ENCODE measurements around the gene FAM47E. TPM values are rescaled to one million over a fixed set of nuclear protein-coding genes. Genes with fewer than 3 reads are reported as not detected.

FAM47E gene
- total RNA-seq, 3 donors from 2014 or later (not counting 1 experiment from before 2014, with no cell fraction given), result 0.21 to 0.85 TPM; not detected in 1

GRCh38 chr4:76270244-76271175 is 19.0 kb downstream of the FAM47E start:
- TF ChIP-seq, protein P1, sequence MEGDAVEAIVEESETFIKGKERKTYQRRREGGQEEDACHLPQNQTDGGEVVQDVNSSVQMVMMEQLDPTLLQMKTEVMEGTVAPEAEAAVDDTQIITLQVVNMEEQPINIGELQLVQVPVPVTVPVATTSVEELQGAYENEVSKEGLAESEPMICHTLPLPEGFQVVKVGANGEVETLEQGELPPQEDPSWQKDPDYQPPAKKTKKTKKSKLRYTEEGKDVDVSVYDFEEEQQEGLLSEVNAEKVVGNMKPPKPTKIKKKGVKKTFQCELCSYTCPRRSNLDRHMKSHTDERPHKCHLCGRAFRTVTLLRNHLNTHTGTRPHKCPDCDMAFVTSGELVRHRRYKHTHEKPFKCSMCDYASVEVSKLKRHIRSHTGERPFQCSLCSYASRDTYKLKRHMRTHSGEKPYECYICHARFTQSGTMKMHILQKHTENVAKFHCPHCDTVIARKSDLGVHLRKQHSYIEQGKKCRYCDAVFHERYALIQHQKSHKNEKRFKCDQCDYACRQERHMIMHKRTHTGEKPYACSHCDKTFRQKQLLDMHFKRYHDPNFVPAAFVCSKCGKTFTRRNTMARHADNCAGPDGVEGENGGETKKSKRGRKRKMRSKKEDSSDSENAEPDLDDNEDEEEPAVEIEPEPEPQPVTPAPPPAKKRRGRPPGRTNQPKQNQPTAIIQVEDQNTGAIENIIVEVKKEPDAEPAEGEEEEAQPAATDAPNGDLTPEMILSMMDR (IDR thresholded peaks at IDR 0.05), result no peak
- no peak overlapping the region for H3K27ac Mint-ChIP-seq
- no peaks in the 10 kb centered on the region for H3K9me3 ChIP-seq (ENCODE audit: control insufficient read depth, insufficient read depth, low read length)
- H3K27me3 Mint-ChIP-seq (ENCODE audit: low read depth in 2 of 2), result peaks cover 36 to 42% of the 10 kb centered on the region in 2 donors
- H3K27ac ChIP-seq (ENCODE audit: low read length), result no peak overlapping the region
- intact Hi-C loops (cut with micrococcal nuclease), result no loop called here
- no peak overlapping the region for H3K4me3 Mint-ChIP-seq
- H3K9me3 Mint-ChIP-seq, result no peaks in the 10 kb centered on the region
- H3K36me3 ChIP-seq (ENCODE audit: control insufficient read depth, insufficient read depth, low read length), result no peaks in the 10 kb centered on the region
- no peaks in the 10 kb centered on the region for H3K36me3 Mint-ChIP-seq
- H3K4me1 Mint-ChIP-seq, result peaks cover 0 to 6% of the 10 kb centered on the region in 2 donors
- no peak for DNase-seq
- H3K27me3 ChIP-seq (ENCODE audit: control insufficient read depth, insufficient read depth, low read length), result peaks cover 6% of the 10 kb centered on the region
- 92% methylated on average over 11 of the region's 11 CpGs for WGBS (ENCODE audit: insufficient coverage)
- ATAC-seq, result no peak
- H3K4me3 ChIP-seq (ENCODE audit: low read length), result no peak overlapping the region
- H3K4me1 ChIP-seq (ENCODE audit: control insufficient read depth, insufficient read depth, low read length), result no peaks in the 10 kb centered on the region

DNA sequence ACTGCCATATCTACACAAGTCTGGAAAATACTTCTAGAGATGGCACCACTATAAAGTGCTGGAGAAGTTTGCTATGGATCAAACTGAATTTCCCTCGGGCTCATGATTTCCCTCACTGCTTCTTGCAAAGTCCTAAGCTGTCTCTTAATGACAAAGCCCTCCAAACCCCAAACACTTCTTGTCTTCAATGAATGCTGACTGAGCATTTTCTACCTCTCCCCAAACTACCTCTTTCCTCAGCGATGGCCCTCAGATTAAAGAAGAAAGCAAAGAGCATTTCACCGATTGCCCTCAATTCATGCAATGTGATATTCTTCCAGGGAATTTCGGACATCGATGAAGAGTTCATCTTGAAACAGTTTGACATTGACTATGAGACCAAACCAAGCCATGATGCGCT is 19.7 kb downstream of the FAM47E start:
- Histone ChIP-seq H3K36me3 (ENCODE audit: control insufficient read depth, insufficient read depth, low read length) (no peaks in the 10 kb centered on the region), H3K27me3 (ENCODE audit: control insufficient read depth, insufficient read depth, low read length) (peaks cover 6% of the 10 kb centered on the region), H3K9me3 (ENCODE audit: control insufficient read depth, insufficient read depth, low read length) (no peaks in the 10 kb centered on the region), H3K4me3 (ENCODE audit: low read length) (no peak overlapping the region), H3K4me1 (ENCODE audit: control insufficient read depth, insufficient read depth, low read length) (peaks cover under 1% of the 10 kb centered on the region), H3K27ac (ENCODE audit: low read length) (no peak overlapping the region)
- Mint-ChIP-seq H3K36me3 (no peaks in the 10 kb centered on the region), H3K9me3 (no peaks in the 10 kb centered on the region), H3K27me3 (ENCODE audit: low read depth in 2 of 2) (peaks cover 43 to 49% of the 10 kb centered on the region in 2 donors), H3K27ac (no peak overlapping the region), H3K4me1 (peaks cover 5 to 13% of the 10 kb centered on the region in 2 donors), H3K4me3 (no peak overlapping the region)
- DNase-seq (no peak), ATAC-seq (no peak)
- TF ChIP-seq, protein P1 (IDR thresholded peaks at IDR 0.05), result no peak
- intact Hi-C loops (cut with micrococcal nuclease), result no loop called here
- 89% methylated on average over 6 of the region's 6 CpGs for WGBS (ENCODE audit: insufficient coverage)

- peaks cover 13 to 21% of the 10 kb centered on the region in 2 donors for H3K4me1 Mint-ChIP-seq
- no peak overlapping the region for H3K27ac Mint-ChIP-seq
- H3K4me1 ChIP-seq (ENCODE audit: control insufficient read depth, insufficient read depth, low read length), result peaks cover 9% of the 10 kb centered on the region
- no peak overlapping the region for H3K4me3 ChIP-seq (ENCODE audit: low read length)
- no peak for DNase-seq
- no peak overlapping the region for H3K4me3 Mint-ChIP-seq
- no peak overlapping the region for H3K27ac ChIP-seq (ENCODE audit: low read length)
- peaks cover 50 to 56% of the 10 kb centered on the region in 2 donors for H3K27me3 Mint-ChIP-seq (ENCODE audit: low read depth in 2 of 2)
- peaks cover 6% of the 10 kb centered on the region for H3K27me3 ChIP-seq (ENCODE audit: control insufficient read depth, insufficient read depth, low read length)
- no peaks in the 10 kb centered on the region for H3K36me3 ChIP-seq (ENCODE audit: control insufficient read depth, insufficient read depth, low read length)
- no peaks in the 10 kb centered on the region for H3K9me3 ChIP-seq (ENCODE audit: control insufficient read depth, insufficient read depth, low read length)
- no peaks in the 10 kb centered on the region for H3K9me3 Mint-ChIP-seq
- no peak for ATAC-seq
- intact Hi-C loops (cut with micrococcal nuclease), result no loop called here
- TF ChIP-seq, protein P1 (IDR thresholded peaks at IDR 0.05), result no peak
- H3K36me3 Mint-ChIP-seq, result no peaks in the 10 kb centered on the region
Observed at GRCh38 chr4:76272073-76272472, 20.6 kb downstream of the FAM47E start.

Measured in natural killer cell (primary cell).